BLaER1 treated with 17β-estradiol and CSF1 and Interleukin-3, amounts not matched to agents 10 nM and 100 nM (cell line): Measurements from ENCODE around the gene LRRC23.
"Not testable (repeated sequence)": the region's sequence is repeated elsewhere in the genome, so short reads cannot be mapped to it uniquely, and the experiment has no call there.

Experiments
- H3K27ac ChIP-seq, 11 experiments: shearing (Covaris generic); formaldehyde crosslinking; 2 replicates each; pipeline ENCODE4 v1.8.1; 2022
- H3K27me3 ChIP-seq, 11 experiments: shearing (Covaris generic); formaldehyde crosslinking; 2 replicates each; pipeline ENCODE4 v1.8.1; 2022
- H3K36me3 ChIP-seq, 11 experiments: shearing (Covaris generic); formaldehyde crosslinking; 2 replicates each; pipeline ENCODE4 v1.8.1; 2022
- H3K4me1 ChIP-seq, 10 experiments: shearing (Covaris generic); formaldehyde crosslinking; 2 replicates each; pipeline ENCODE4 v1.8.1; 2022
- H3K4me2 ChIP-seq, 11 experiments: shearing (Covaris generic); formaldehyde crosslinking; 2 replicates each; pipeline ENCODE4 v1.8.1; 2022
- H3K4me3 ChIP-seq, 10 experiments: shearing (Covaris generic); formaldehyde crosslinking; 2 replicates each; pipeline ENCODE4 v1.8.1; 2022
- H3K9ac ChIP-seq, 11 experiments: shearing (Covaris generic); formaldehyde crosslinking; 2 replicates each; pipeline ENCODE4 v1.8.1; 2022
- H3K9me3 ChIP-seq, 11 experiments: shearing (Covaris generic); formaldehyde crosslinking; replicated peaks in 1 of 11; 2 replicates each; pipeline ENCODE4 v1.8.1; 2022
- H4K20me1 ChIP-seq, 11 experiments: shearing (Covaris generic); formaldehyde crosslinking; 2 replicates each; pipeline ENCODE4 v1.8.1; 2022
- Cebpa-rat ChIP-seq, 11 experiments: shearing (Covaris generic); IDR thresholded peaks; 2 replicates each; pipeline ENCODE4 v1.8.1; 2022

Gene LRRC23

GRCh38 chr12:6904280-6905276 is at the start of gene LRRC23:
LRRC23 (plus strand) TSS chr12:6904822; CDS start chr12:6905634, 812 bp downstream.
- TF ChIP-seq Cebpa-rat (IDR thresholded peaks at IDR 0.05): peak in 1 of 11 experiments; percentile 44; a peak in 1 of 22 replicates
- Histone ChIP-seq H3K27ac (peak within 1 kb of the TSS; percentile 62 to 78 (median 74)), H3K9me3 (no peaks in the 10 kb centered on the region; a peak in 1 of 22 replicates), H3K9ac (peak within 1 kb of the TSS; percentile 73 to 82 (median 80)), H3K4me2 (peak within 1 kb of the TSS; percentile 80 to 96 (median 94)), H4K20me1 (no peaks in the 10 kb centered on the region), H3K4me3 (peak within 1 kb of the TSS; percentile 65 to 76 (median 70)), H3K4me1 (peaks cover 23 to 35% (median 28%) of the 10 kb centered on the region in 10 experiments), H3K27me3 (no peaks in the 10 kb centered on the region), H3K36me3 (peaks cover 0 to 21% (median 5%) of the 10 kb centered on the region in 11 experiments; a peak in 7 of 22 replicates)

- TF ChIP-seq Cebpa-rat (IDR thresholded peaks at IDR 0.05): no peak
- Histone ChIP-seq H3K9me3 (no peaks in the 10 kb centered on the region), H3K27me3 (no peaks in the 10 kb centered on the region), H3K9ac (peak overlapping the region in 5 of 11 experiments; percentile 4 to 89 (median 76); a peak in 3 of 22 replicates), H4K20me1 (peaks cover 0 to 36% (median 19%) of the 10 kb centered on the region in 11 experiments; a peak in 11 of 22 replicates), H3K4me3 (no peak overlapping the region), H3K4me1 (peaks cover 21 to 24% (median 23%) of the 10 kb centered on the region in 10 experiments), H3K4me2 (no peak overlapping the region), H3K36me3 (peaks cover 53 to 68% (median 63%) of the 10 kb centered on the region in 11 experiments), H3K27ac (no peak overlapping the region)
These were observed 49.3 kb upstream of the LRRC23 start for GRCh38 chr12:6855322-6855721.

GRCh38 chr12:6858799-6859198 is 45.8 kb upstream of the LRRC23 start:
- H3K9ac ChIP-seq: no peak overlapping the region
- H3K4me2 ChIP-seq: no peak overlapping the region
- H3K27me3 ChIP-seq: no peaks in the 10 kb centered on the region
- no peak overlapping the region for H3K27ac ChIP-seq
- H3K36me3 ChIP-seq: peaks cover 84 to 100% (median 97%) of the 10 kb centered on the region in 11 experiments
- H3K9me3 ChIP-seq: no peaks in the 10 kb centered on the region
- no peak overlapping the region for H3K4me3 ChIP-seq
- no peak for TF ChIP-seq Cebpa-rat (IDR thresholded peaks at IDR 0.05)
- H3K4me1 ChIP-seq: peaks cover 4 to 8% (median 7%) of the 10 kb centered on the region in 10 experiments
- peaks cover 0 to 34% (median 18%) of the 10 kb centered on the region in 11 experiments; a peak in 11 of 22 replicates for H4K20me1 ChIP-seq

GRCh38 chr12:6860116-6860515 is 44.5 kb upstream of the LRRC23 start:
- Histone ChIP-seq H3K36me3 (peaks cover 95 to 100% (median 100%) of the 10 kb centered on the region in 11 experiments), H3K4me1 (no peaks in the 10 kb centered on the region; a peak in 1 of 20 replicates), H4K20me1 (peaks cover 0 to 21% (median 6%) of the 10 kb centered on the region in 11 experiments; a peak in 11 of 22 replicates), H3K4me3 (no peak overlapping the region), H3K9me3 (no peaks in the 10 kb centered on the region), H3K27ac (no peak overlapping the region), H3K9ac (no peak overlapping the region), H3K27me3 (no peaks in the 10 kb centered on the region), H3K4me2 (no peak overlapping the region)
- TF ChIP-seq Cebpa-rat (IDR thresholded peaks at IDR 0.05): no peak

GRCh38 chr12:6860942-6861341 is 43.7 kb upstream of the LRRC23 start:
- no peak for TF ChIP-seq Cebpa-rat (IDR thresholded peaks at IDR 0.05)
- H3K9ac ChIP-seq: no peak overlapping the region
- H3K4me3 ChIP-seq: no peak overlapping the region
- H3K27me3 ChIP-seq: no peaks in the 10 kb centered on the region
- no peak overlapping the region for H3K27ac ChIP-seq
- no peaks in the 10 kb centered on the region for H3K9me3 ChIP-seq
- H3K4me2 ChIP-seq: no peak overlapping the region
- peaks cover 91 to 100% (median 100%) of the 10 kb centered on the region in 11 experiments for H3K36me3 ChIP-seq
- peaks cover 1 to 4% (median 3%) of the 10 kb centered on the region in 10 experiments; a peak in 17 of 20 replicates for H3K4me1 ChIP-seq
- peaks cover 0 to 13% (median 3%) of the 10 kb centered on the region in 11 experiments; a peak in 9 of 22 replicates for H4K20me1 ChIP-seq

- H3K27me3 ChIP-seq: no peaks in the 10 kb centered on the region
These were observed 43.2 kb upstream of the LRRC23 start for GRCh38 chr12:6861391-6861790.

GRCh38 chr12:6863033-6863432 is 41.6 kb upstream of the LRRC23 start:
- Histone ChIP-seq H3K27me3 (no peaks in the 10 kb centered on the region), H4K20me1 (peaks cover 2 to 24% (median 13%) of the 10 kb centered on the region in 11 experiments; a peak in 19 of 22 replicates), H3K4me1 (peaks cover 12 to 16% (median 15%) of the 10 kb centered on the region in 10 experiments), H3K4me3 (no peak overlapping the region), H3K9ac (no peak overlapping the region), H3K4me2 (no peak overlapping the region), H3K36me3 (peaks cover 74 to 85% (median 83%) of the 10 kb centered on the region in 11 experiments), H3K27ac (no peak overlapping the region), H3K9me3 (no peaks in the 10 kb centered on the region)
- no peak for TF ChIP-seq Cebpa-rat (IDR thresholded peaks at IDR 0.05)

More at GRCh38 chr12:6861391-6861790, 43.2 kb upstream of the LRRC23 start:
- TF ChIP-seq Cebpa-rat (IDR thresholded peaks at IDR 0.05): no peak
- Histone ChIP-seq H4K20me1 (peaks cover 0 to 13% (median 3%) of the 10 kb centered on the region in 11 experiments; a peak in 10 of 22 replicates), H3K36me3 (peaks cover 90 to 100% (median 99%) of the 10 kb centered on the region in 11 experiments), H3K27ac (no peak overlapping the region), H3K4me3 (no peak overlapping the region), H3K4me2 (no peak overlapping the region), H3K9ac (no peak overlapping the region; a peak in 1 of 22 replicates), H3K4me1 (peaks cover 6 to 9% (median 8%) of the 10 kb centered on the region in 10 experiments), H3K9me3 (no peaks in the 10 kb centered on the region)

GRCh38 chr12:6863586-6864321 is 40.9 kb upstream of the LRRC23 start:
- Histone ChIP-seq H3K36me3 (peaks cover 67 to 84% (median 77%) of the 10 kb centered on the region in 11 experiments), H3K27ac (no peak overlapping the region), H3K4me1 (peaks cover 14 to 23% (median 18%) of the 10 kb centered on the region in 10 experiments), H3K9me3 (no peaks in the 10 kb centered on the region), H3K4me3 (no peak overlapping the region), H4K20me1 (peaks cover 9 to 31% (median 20%) of the 10 kb centered on the region in 11 experiments), H3K9ac (no peak overlapping the region), H3K4me2 (no peak overlapping the region), H3K27me3 (no peaks in the 10 kb centered on the region)
- TF ChIP-seq Cebpa-rat (IDR thresholded peaks at IDR 0.05): no peak

GRCh38 chr12:6865307-6865706 is 39.3 kb upstream of the LRRC23 start:
- not testable (repeated sequence) for H3K9ac ChIP-seq, H3K9me3 ChIP-seq, H3K27me3 ChIP-seq, H3K4me3 ChIP-seq, H3K27ac ChIP-seq, H3K4me2 ChIP-seq
- Histone ChIP-seq H4K20me1 (peaks cover 25 to 46% (median 36%) of the 10 kb centered on the region in 11 experiments), H3K4me1 (peaks cover 30 to 38% (median 33%) of the 10 kb centered on the region in 10 experiments), H3K36me3 (peaks cover 66 to 83% (median 76%) of the 10 kb centered on the region in 11 experiments)
